ENCODE results near the gene MAMLD1.

GRCh38 chrX:150503898-150504219, 140.7 kb downstream of the MAMLD1 start:
- TF ChIP-seq CTCF (IDR thresholded peaks at IDR 0.05) (no peak), POLR2A (IDR thresholded peaks at IDR 0.05) (no peak)
